Panc1 (cell line): ENCODE measurements around the gene TRIP4. TPM values are rescaled to one million over a fixed set of nuclear protein-coding genes. Genes with fewer than 3 reads are reported as not detected.

Experiments
- ATAC-seq: fragments of 200-7000 bp; cut with Tn5 transposase; 2 replicates; pipeline ENCODE4 v1.9.1; 2020; ENCODE audit warnings: mild to moderate bottlenecking, moderate library complexity
- BruUV-seq: library from RNA; stranded (reverse); fragments of 400-500 nt; replicated peaks from 2 replicates; lab custom pipeline; 2021; lab: Mats Ljungman, UMichigan
- CTCF ChIA-PET: fragments of 300-600 bp; sonication (Branson Sonifier 250); formaldehyde crosslinking; loops from one replicate; lab custom pipeline; 2022; ENCODE audit warnings: antibody characterized with exemption; lab: Charles Lee
- POLR2A ChIA-PET: fragments of 300-600 bp; sonication (Branson Sonifier 250); formaldehyde crosslinking; loops from one replicate; lab custom pipeline; 2022; ENCODE audit warnings: antibody characterized with exemption; lab: Charles Lee
- DNase-seq: peaks from one replicate; pipeline ENCODE4 v3.0.0-alpha.2; 2010; ENCODE audit warnings: low read depth, low spot score
- H3K27ac ChIP-seq: 2 replicates; pipeline ENCODE4 v1.5.1; 2011; ENCODE audit warnings: mild to moderate bottlenecking, low read length, inconsistent platforms
- H3K27me3 ChIP-seq: fragments of 200-500 bp; sonication (Bioruptor generic); 2 replicates; pipeline ENCODE4 v1.6.0; 2014; ENCODE audit warnings: low read length, inconsistent platforms; ENCODE audit not compliant: control insufficient read depth, insufficient read depth
- H3K36me3 ChIP-seq: fragments of 200-500 bp; sonication (Bioruptor generic); 2 replicates; pipeline ENCODE4 v1.5.1; 2014; ENCODE audit warnings: inconsistent platforms, mild to moderate bottlenecking, low read length, moderate library complexity; ENCODE audit not compliant: control insufficient read depth, insufficient read depth
- H3K4me1 ChIP-seq: 2 replicates; pipeline ENCODE4 v1.5.1; 2011; ENCODE audit warnings: inconsistent platforms, mild to moderate bottlenecking, low read length, moderate library complexity; ENCODE audit not compliant: control insufficient read depth, insufficient read depth
- H3K4me3 ChIP-seq, 2 experiments: 2 replicates each; pipeline ENCODE4 v1.5.1; 2011 to 2012; ENCODE audit warnings: low read depth in 2 of 2, low read length in 2 of 2, mild to moderate bottlenecking in 2 of 2, inconsistent platforms in 1 of 2, moderate library complexity in 1 of 2
- H3K9me3 ChIP-seq: fragments of 200-500 bp; sonication (Bioruptor generic); 2 replicates; pipeline ENCODE4 v1.5.1; 2014; ENCODE audit warnings: low read depth, mild to moderate bottlenecking, inconsistent platforms, low read length, moderate library complexity; ENCODE audit not compliant: control insufficient read depth, insufficient read depth
- CTCF ChIP-seq: fragments of 450-650 bp; IDR thresholded peaks from 2 replicates; pipeline ENCODE4 v1.5.1; 2017; ENCODE audit warnings: mild to moderate bottlenecking
- POLR2AphosphoS5 ChIP-seq: IDR thresholded peaks from 2 replicates; pipeline ENCODE4 v1.6.1; 2012; ENCODE audit warnings: mild to moderate bottlenecking, low read depth, low read length, moderate library complexity
- REST ChIP-seq, 2 experiments: IDR thresholded peaks; 2 replicates each; pipeline ENCODE4 v1.6.1; 2011 to 2012; ENCODE audit warnings: low read depth in 2 of 2, control low read depth in 1 of 2, low read length in 1 of 2, mild to moderate bottlenecking in 1 of 2, moderate library complexity in 1 of 2; ENCODE audit not compliant: insufficient read depth in 1 of 2
- SIN3A ChIP-seq: IDR thresholded peaks from 2 replicates; pipeline ENCODE4 v1.6.1; 2012; ENCODE audit warnings: low read depth, mild to moderate bottlenecking, low read length, moderate library complexity, borderline replicate concordance; ENCODE audit not compliant: insufficient read depth
- TCF7L2 ChIP-seq: IDR thresholded peaks from 2 replicates; pipeline ENCODE4 v1.6.1; 2011; ENCODE audit warnings: mild to moderate bottlenecking, low read depth, low read length, inconsistent platforms
- in situ Hi-C: cut with HindIII; loops from 2 replicates; pipeline ENCODE4 v1.10.0; 2016; ENCODE audit warnings: low sequenced_read_pairs, low pct_unique_long_range_greater_than_20kb
- intact Hi-C: fragments of 100-400 bp; cut with micrococcal nuclease; formaldehyde crosslinking; loops from one replicate; pipeline ENCODE4 v1.10.0; 2022; ENCODE audit not compliant: unreplicated experiment
- total RNA-seq: library from RNA; stranded (reverse); gene quantifications from one replicate; pipeline ENCODE4 v1.2.1, GENCODE V29; 2021; ENCODE audit not compliant: unreplicated experiment

The TRIP4 gene
- total RNA-seq, 1 experiment from 2014 or later, result 42.8 TPM

- TF ChIP-seq CTCF (no peak), POLR2AphosphoS5 (no peak), SIN3A (no peak), TCF7L2 (no peak), REST (IDR thresholded peaks at IDR 0.05; ENCODE audit: insufficient read depth in 1 of 2, low read depth in 2 of 2, low read length in 1 of 2) (no peak)
- Histone ChIP-seq H3K36me3 (peaks cover 32% of the 10 kb centered on the region), H3K27me3 (no peaks in the 10 kb centered on the region), H3K9me3 (no peaks in the 10 kb centered on the region), H3K27ac (no peak overlapping the region), H3K4me3 (no peak overlapping the region), H3K4me1 (no peaks in the 10 kb centered on the region)
- BruUV-seq, result no TSS peak
- intact Hi-C loops (no loop called here), in situ Hi-C loops (no loop called here)
- DNase-seq, result no peak
- no peak for ATAC-seq
- ChIA-PET CTCF (interaction anchor here (0.7 kb wide), 1 partner anchor 227 kb away, joined by 3 read pairs; no protein-coding TSS in a partner anchor), POLR2A (no interaction called here)
Observed at GRCh38 chr15:64400583-64400982, 12.9 kb downstream of the TRIP4 start.

GRCh38 chr15:64412216-64412615 is 24.6 kb downstream of the TRIP4 start:
- Histone ChIP-seq H3K27ac (no peak overlapping the region), H3K9me3 (no peaks in the 10 kb centered on the region), H3K4me1 (no peaks in the 10 kb centered on the region), H3K27me3 (no peaks in the 10 kb centered on the region), H3K36me3 (peaks cover 21% of the 10 kb centered on the region), H3K4me3 (no peak overlapping the region)
- in situ Hi-C loops (no loop called here), intact Hi-C loops (no loop called here)
- ChIA-PET POLR2A (interaction anchor here (0.6 kb wide), 1 partner anchor 893 kb away, joined by 4 read pairs; the partner anchor contains the start of gene RNU5B-1), CTCF (no interaction called here)
- DNase-seq, result no peak
- BruUV-seq, result no TSS peak
- ATAC-seq, result no peak
- TF ChIP-seq CTCF, result no peak
- TF ChIP-seq REST (IDR thresholded peaks at IDR 0.05; ENCODE audit: insufficient read depth in 1 of 2, low read depth in 2 of 2, low read length in 1 of 2), result no peak
- no peak for TF ChIP-seq TCF7L2
- no peak for TF ChIP-seq POLR2AphosphoS5
- no peak for TF ChIP-seq SIN3A
